Glutamatergic neuron (in vitro differentiated cells): ENCODE results near the gene ZMYND8. TPM values are rescaled to one million over a fixed set of nuclear protein-coding genes. Genes with fewer than 3 reads are reported as not detected.

Experiments
- DNase-seq: peaks from one replicate; pipeline ENCODE4 v3.0.0; 2022
- H3K27ac Mint-ChIP-seq: one replicate; pipeline ENCODE4 v1.8.0; 2020; ENCODE audit warnings: mild to moderate bottlenecking, mixed read lengths, inconsistent platforms; ENCODE audit not compliant: unreplicated experiment
- H3K27me3 Mint-ChIP-seq: one replicate; pipeline ENCODE4 v1.8.0; 2020; ENCODE audit warnings: mild to moderate bottlenecking, moderate library complexity, mixed read lengths, inconsistent platforms; ENCODE audit not compliant: unreplicated experiment
- H3K36me3 Mint-ChIP-seq: one replicate; pipeline ENCODE4 v1.8.0; 2020; ENCODE audit warnings: mild to moderate bottlenecking, mixed read lengths, inconsistent platforms; ENCODE audit not compliant: unreplicated experiment
- H3K4me1 Mint-ChIP-seq: one replicate; pipeline ENCODE4 v1.8.0; 2020; ENCODE audit warnings: mild to moderate bottlenecking, low read depth, mixed read lengths, inconsistent platforms; ENCODE audit not compliant: unreplicated experiment
- H3K4me3 Mint-ChIP-seq: one replicate; pipeline ENCODE4 v1.8.0; 2020; ENCODE audit warnings: mild to moderate bottlenecking, mixed read lengths, inconsistent platforms; ENCODE audit not compliant: unreplicated experiment
- H3K9me3 Mint-ChIP-seq: one replicate; pipeline ENCODE4 v1.8.0; 2020; ENCODE audit warnings: mild to moderate bottlenecking, moderate library complexity, mixed read lengths, inconsistent platforms; ENCODE audit not compliant: unreplicated experiment
- CTCF ChIP-seq: fragments of 200-600 bp; sonication (generic); IDR thresholded peaks from one replicate; pipeline ENCODE4 v1.5.0; 2021; ENCODE audit not compliant: partially characterized antibody, unreplicated experiment
- total RNA-seq: library from RNA; stranded (reverse); fragmentation: NEBNext Ultra II Directional; extraction: Animal tissue kit (Norgen Biotek cat#: 25700); gene quantifications from one replicate; pipeline ENCODE4 v1.2.1, GENCODE V29; 2021; ENCODE audit not compliant: unreplicated experiment

ZMYND8 gene
- total RNA-seq, 1 donor from 2014 or later, result 116 TPM

- no peak overlapping the region for H3K4me3 Mint-ChIP-seq
- H3K27me3 Mint-ChIP-seq, result no peaks in the 10 kb centered on the region
- H3K27ac Mint-ChIP-seq, result no peak overlapping the region
- H3K9me3 Mint-ChIP-seq, result peaks cover 4% of the 10 kb centered on the region
- DNase-seq, result no peak
- no peaks in the 10 kb centered on the region for H3K36me3 Mint-ChIP-seq
- peaks cover 13% of the 10 kb centered on the region for H3K4me1 Mint-ChIP-seq
- TF ChIP-seq CTCF, result no peak
These were observed 13.5 kb downstream of the ZMYND8 start for GRCh38 chr20:47343007-47343472.

- Mint-ChIP-seq H3K4me3 (peak overlapping the region; percentile 46), H3K4me1 (peaks cover 32% of the 10 kb centered on the region), H3K36me3 (no peaks in the 10 kb centered on the region), H3K27ac (peak overlapping the region; percentile 72), H3K27me3 (no peaks in the 10 kb centered on the region), H3K9me3 (peaks cover 3% of the 10 kb centered on the region)
- no peak for TF ChIP-seq CTCF
- no peak for DNase-seq
These were observed 18.3 kb downstream of the ZMYND8 start for GRCh38 chr20:47338131-47338628.

DNA sequence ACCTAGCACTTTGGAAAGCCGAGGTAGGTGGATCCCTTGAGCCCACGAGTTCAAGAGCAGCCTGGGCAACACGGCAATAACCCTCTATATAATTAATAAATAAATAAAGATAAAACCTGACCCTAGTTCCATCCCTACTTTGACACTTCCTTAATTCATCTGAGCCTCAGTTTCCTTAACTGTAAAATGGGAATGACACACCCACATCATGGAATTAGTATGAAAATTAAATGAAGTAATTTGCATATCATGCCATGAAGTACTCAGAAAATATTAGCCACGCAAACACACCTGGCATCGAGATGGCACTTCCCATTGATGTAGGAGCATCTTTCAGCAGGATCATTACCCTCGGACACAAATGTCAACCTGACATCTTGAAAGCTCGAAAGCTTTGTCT, 19.1 kb downstream of the ZMYND8 start:
- Mint-ChIP-seq H3K27ac (peak overlapping the region; percentile 23), H3K4me1 (peaks cover 38% of the 10 kb centered on the region)

GRCh38 chr20:47336129-47336754, 20.3 kb downstream of the ZMYND8 start:
- H3K9me3 Mint-ChIP-seq, result no peaks in the 10 kb centered on the region
- DNase-seq, result no peak
- peak overlapping the region; percentile 82 for H3K27ac Mint-ChIP-seq
- H3K36me3 Mint-ChIP-seq, result peaks cover 4% of the 10 kb centered on the region
- H3K27me3 Mint-ChIP-seq, result no peaks in the 10 kb centered on the region
- TF ChIP-seq CTCF, result no peak
- H3K4me1 Mint-ChIP-seq, result peaks cover 42% of the 10 kb centered on the region
- peak overlapping the region; percentile 16 for H3K4me3 Mint-ChIP-seq

More for the DNA sequence above, 19.1 kb downstream of the ZMYND8 start:
- no peak for DNase-seq
- Mint-ChIP-seq H3K36me3 (no peaks in the 10 kb centered on the region), H3K4me3 (peak overlapping the region; percentile 34), H3K9me3 (no peaks in the 10 kb centered on the region), H3K27me3 (no peaks in the 10 kb centered on the region)
- no peak for TF ChIP-seq CTCF
